Measurements from ENCODE around the gene CNRIP1. TPM values are rescaled to one million over a fixed set of nuclear protein-coding genes. Genes with fewer than 3 reads are reported as not detected.

Gene CNRIP1
- total RNA-seq, 1 donor from 2014 or later = 43.2 TPM

GRCh38 chr2:68266655-68267054 is 53.1 kb downstream of the CNRIP1 start:
- H3K27me3 ChIP-seq = no peaks in the 10 kb centered on the region
- H3K4me1 ChIP-seq = no peaks in the 10 kb centered on the region
- DNase-seq (ENCODE audit: extremely low spot score in 2 of 2) = no peak
- no peak for TF ChIP-seq POLR2AphosphoS5 (IDR thresholded peaks at IDR 0.05; ENCODE audit: insufficient read depth in 1 of 2, low read depth in 1 of 2)
- TF ChIP-seq POLR2A (IDR thresholded peaks at IDR 0.05) = no peak
- no peak overlapping the region for H3K27ac ChIP-seq
- no peak overlapping the region for H3K4me3 ChIP-seq
- H3K9me3 ChIP-seq = no peaks in the 10 kb centered on the region
- intact Hi-C loops (cut with DNase I) = no loop called here
- no peaks in the 10 kb centered on the region for H3K36me3 ChIP-seq

- no peak overlapping the region for H3K27ac ChIP-seq
- H3K27me3 ChIP-seq = no peaks in the 10 kb centered on the region
- H3K4me3 ChIP-seq = no peak overlapping the region
- H3K36me3 ChIP-seq = no peaks in the 10 kb centered on the region
- TF ChIP-seq CTCF (IDR thresholded peaks at IDR 0.05) (no peak), POLR2A (IDR thresholded peaks at IDR 0.05) (no peak)
- no peaks in the 10 kb centered on the region for H3K9me3 ChIP-seq
- intact Hi-C loops (cut with DNase I) = no loop called here
- no peak for DNase-seq (ENCODE audit: extremely low spot score in 2 of 2)
- no peaks in the 10 kb centered on the region for H3K4me1 ChIP-seq
Measured at GRCh38 chr2:68263632-68264031, 56.1 kb downstream of the CNRIP1 start.

- TF ChIP-seq POLR2A (IDR thresholded peaks at IDR 0.05) (no peak), POLR2AphosphoS5 (IDR thresholded peaks at IDR 0.05; ENCODE audit: insufficient read depth in 1 of 2, low read depth in 1 of 2) (no peak), CTCF (IDR thresholded peaks at IDR 0.05) (no peak)
- H3K27me3 ChIP-seq = no peaks in the 10 kb centered on the region
- DNase-seq (ENCODE audit: extremely low spot score in 2 of 2) = no peak
- H3K36me3 ChIP-seq = no peaks in the 10 kb centered on the region
- intact Hi-C loops (cut with DNase I) = no loop called here
- peaks cover 10% of the 10 kb centered on the region for H3K4me1 ChIP-seq
- no peak overlapping the region for H3K4me3 ChIP-seq
- no peak overlapping the region for H3K27ac ChIP-seq
- no peaks in the 10 kb centered on the region for H3K9me3 ChIP-seq
Measured at GRCh38 chr2:68258851-68259250, 60.9 kb downstream of the CNRIP1 start.

GRCh38 chr2:68256093-68256450 is 63.7 kb downstream of the CNRIP1 start:
- no peak for TF ChIP-seq POLR2AphosphoS5 (IDR thresholded peaks at IDR 0.05; ENCODE audit: insufficient read depth in 1 of 2, low read depth in 1 of 2)
- no peak for TF ChIP-seq CTCF (IDR thresholded peaks at IDR 0.05)
- no peak for TF ChIP-seq POLR2A (IDR thresholded peaks at IDR 0.05)
- no peak overlapping the region for H3K27ac ChIP-seq
- no peaks in the 10 kb centered on the region for H3K36me3 ChIP-seq
- H3K4me1 ChIP-seq = peaks cover 11% of the 10 kb centered on the region
- no peak overlapping the region for H3K4me3 ChIP-seq
- H3K9me3 ChIP-seq = no peaks in the 10 kb centered on the region
- intact Hi-C loops (cut with DNase I) = no loop called here
- no peak for DNase-seq (ENCODE audit: extremely low spot score in 2 of 2)
- H3K27me3 ChIP-seq = no peaks in the 10 kb centered on the region

- DNase-seq (ENCODE audit: extremely low spot score in 2 of 2) = no peak
- TF ChIP-seq POLR2A (IDR thresholded peaks at IDR 0.05) (no peak), CTCF (IDR thresholded peaks at IDR 0.05) (no peak), POLR2AphosphoS5 (IDR thresholded peaks at IDR 0.05; ENCODE audit: insufficient read depth in 1 of 2, low read depth in 1 of 2) (no peak)
- intact Hi-C loops (cut with DNase I) = no loop called here
Measured at GRCh38 chr2:68253219-68254068, 66.3 kb downstream of the CNRIP1 start.

More at GRCh38 chr2:68253219-68254068, 66.3 kb downstream of the CNRIP1 start:
- peak overlapping the region; percentile 94 for H3K27ac ChIP-seq
- H3K4me1 ChIP-seq = peaks cover 36% of the 10 kb centered on the region
- no peaks in the 10 kb centered on the region for H3K9me3 ChIP-seq
- peak overlapping the region; percentile 86 to 90 for H3K4me3 ChIP-seq
- H3K27me3 ChIP-seq = no peaks in the 10 kb centered on the region
- H3K36me3 ChIP-seq = no peaks in the 10 kb centered on the region

Measured in vagina (tissue), 2 donors.